Nephron progenitor cell (in vitro differentiated cells): Measurements from ENCODE around the gene LBP.

Source experiments
- DNase-seq: peaks from one replicate; pipeline ENCODE4 v3.0.0; 2021
- H3K27ac Mint-ChIP-seq: 2 replicates; pipeline ENCODE4 v1.8.0; 2021; ENCODE audit warnings: mild to moderate bottlenecking, moderate library complexity, mixed read lengths
- H3K27me3 Mint-ChIP-seq: 2 replicates; pipeline ENCODE4 v1.8.0; 2021; ENCODE audit warnings: mild to moderate bottlenecking, low read depth, mixed read lengths; ENCODE audit not compliant: poor library complexity
- H3K36me3 Mint-ChIP-seq: 2 replicates; pipeline ENCODE4 v1.8.0; 2021; ENCODE audit warnings: low read depth, mixed read lengths
- H3K4me1 Mint-ChIP-seq: 2 replicates; pipeline ENCODE4 v1.8.0; 2021; ENCODE audit warnings: mixed read lengths
- H3K4me3 Mint-ChIP-seq: 2 replicates; pipeline ENCODE4 v1.8.0; 2021; ENCODE audit warnings: mild to moderate bottlenecking, moderate library complexity, mixed read lengths
- H3K9me3 Mint-ChIP-seq: 2 replicates; pipeline ENCODE4 v1.8.0; 2021; ENCODE audit warnings: mild to moderate bottlenecking, moderate library complexity, mixed read lengths
- TF ChIP-seq, protein P1 (sequence below): fragments of 200-600 bp; sonication (generic); IDR thresholded peaks from 2 replicates; pipeline ENCODE4 v1.5.0; 2021; ENCODE audit warnings: antibody characterized with exemption

LBP gene

DNA sequence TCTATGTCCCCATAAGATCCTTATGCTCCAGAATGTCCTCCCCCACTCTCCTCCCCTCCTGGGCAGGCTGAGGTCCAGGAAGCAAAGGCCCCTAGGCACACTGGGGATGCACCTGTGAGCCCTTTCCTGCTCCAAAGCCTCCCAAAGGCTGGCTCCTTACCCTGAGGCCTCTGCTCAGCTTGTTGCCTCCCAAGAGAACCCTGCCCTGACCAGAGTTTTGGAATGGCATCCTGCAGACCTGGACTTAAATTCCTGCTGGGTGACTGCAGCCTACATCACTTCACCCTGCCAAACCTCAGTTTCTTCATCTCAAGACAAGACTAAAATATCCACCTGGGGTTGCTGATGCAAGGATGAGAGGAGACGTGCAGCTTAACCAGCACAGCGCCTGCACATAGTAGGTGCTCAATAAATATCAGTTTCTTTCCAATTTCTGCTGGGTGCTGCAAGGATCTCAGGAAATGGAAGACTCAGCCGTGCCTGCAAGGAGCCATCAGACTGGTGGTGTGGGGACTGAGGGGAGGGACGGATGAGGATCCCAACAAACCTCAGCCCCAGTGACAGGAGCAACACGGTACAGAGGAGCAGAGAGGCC lies 2.1 kb upstream of the LBP start:
- H3K9me3 Mint-ChIP-seq = no peaks in the 10 kb centered on the region
- peaks cover 9% of the 10 kb centered on the region for H3K27me3 Mint-ChIP-seq
- H3K27ac Mint-ChIP-seq = no peak overlapping the region
- no peak overlapping the region for H3K4me3 Mint-ChIP-seq
- no peak for DNase-seq
- peaks cover 32% of the 10 kb centered on the region for H3K4me1 Mint-ChIP-seq
- H3K36me3 Mint-ChIP-seq = no peaks in the 10 kb centered on the region
- TF ChIP-seq, protein P1, sequence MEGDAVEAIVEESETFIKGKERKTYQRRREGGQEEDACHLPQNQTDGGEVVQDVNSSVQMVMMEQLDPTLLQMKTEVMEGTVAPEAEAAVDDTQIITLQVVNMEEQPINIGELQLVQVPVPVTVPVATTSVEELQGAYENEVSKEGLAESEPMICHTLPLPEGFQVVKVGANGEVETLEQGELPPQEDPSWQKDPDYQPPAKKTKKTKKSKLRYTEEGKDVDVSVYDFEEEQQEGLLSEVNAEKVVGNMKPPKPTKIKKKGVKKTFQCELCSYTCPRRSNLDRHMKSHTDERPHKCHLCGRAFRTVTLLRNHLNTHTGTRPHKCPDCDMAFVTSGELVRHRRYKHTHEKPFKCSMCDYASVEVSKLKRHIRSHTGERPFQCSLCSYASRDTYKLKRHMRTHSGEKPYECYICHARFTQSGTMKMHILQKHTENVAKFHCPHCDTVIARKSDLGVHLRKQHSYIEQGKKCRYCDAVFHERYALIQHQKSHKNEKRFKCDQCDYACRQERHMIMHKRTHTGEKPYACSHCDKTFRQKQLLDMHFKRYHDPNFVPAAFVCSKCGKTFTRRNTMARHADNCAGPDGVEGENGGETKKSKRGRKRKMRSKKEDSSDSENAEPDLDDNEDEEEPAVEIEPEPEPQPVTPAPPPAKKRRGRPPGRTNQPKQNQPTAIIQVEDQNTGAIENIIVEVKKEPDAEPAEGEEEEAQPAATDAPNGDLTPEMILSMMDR = no peak

DNA sequence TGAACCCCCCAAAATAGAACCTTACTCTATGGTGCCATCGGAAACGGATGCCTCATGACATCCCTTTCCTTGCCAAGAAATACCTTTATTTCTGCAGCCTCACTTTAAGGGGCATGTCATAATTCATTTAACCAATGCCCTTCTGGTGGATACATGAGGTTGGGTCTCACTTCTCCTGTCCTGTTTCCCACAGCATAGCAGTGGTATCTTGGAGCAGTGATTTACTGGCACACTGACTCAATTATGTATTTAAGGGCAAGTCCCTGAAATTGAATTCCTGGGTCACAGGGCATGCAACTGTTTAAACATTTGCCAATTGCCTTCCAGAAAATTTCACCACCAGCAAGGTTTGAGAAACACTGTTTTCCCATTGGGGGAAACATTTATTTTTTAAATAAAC lies 639 bp upstream of the LBP start:
- TF ChIP-seq, protein P1 = no peak
- no peak overlapping the region for H3K4me3 Mint-ChIP-seq
- peaks cover 32% of the 10 kb centered on the region for H3K4me1 Mint-ChIP-seq
- peaks cover 13% of the 10 kb centered on the region for H3K27me3 Mint-ChIP-seq
- no peaks in the 10 kb centered on the region for H3K9me3 Mint-ChIP-seq
- DNase-seq = no peak
- H3K36me3 Mint-ChIP-seq = no peaks in the 10 kb centered on the region
- no peak overlapping the region for H3K27ac Mint-ChIP-seq

DNA sequence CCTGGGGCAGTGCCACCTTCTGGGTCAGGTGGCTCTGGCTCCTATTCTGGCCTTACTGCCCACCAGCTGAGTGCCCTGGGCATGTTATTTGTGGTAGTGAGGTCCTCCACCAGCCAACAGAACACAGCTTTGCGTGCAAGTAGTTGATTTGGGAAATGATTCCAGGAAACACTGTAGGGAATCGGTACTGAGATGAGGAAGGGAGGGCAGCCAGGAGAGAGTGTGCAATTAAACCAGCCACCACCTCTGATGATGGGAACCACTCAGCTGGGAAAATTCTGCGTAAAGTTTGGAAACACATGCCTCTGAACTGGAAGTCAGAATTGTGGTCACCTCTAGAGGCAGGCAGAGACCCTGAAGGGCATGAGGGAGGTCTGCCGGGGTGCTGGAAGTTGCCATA lies 459 bp downstream of the LBP start:
- H3K4me3 Mint-ChIP-seq = no peak overlapping the region
- peaks cover 10% of the 10 kb centered on the region for H3K27me3 Mint-ChIP-seq
- no peak for DNase-seq
- H3K36me3 Mint-ChIP-seq = no peaks in the 10 kb centered on the region
- no peak overlapping the region for H3K27ac Mint-ChIP-seq
- no peaks in the 10 kb centered on the region for H3K9me3 Mint-ChIP-seq
- peaks cover 35% of the 10 kb centered on the region for H3K4me1 Mint-ChIP-seq
- TF ChIP-seq, protein P1 = no peak

DNA sequence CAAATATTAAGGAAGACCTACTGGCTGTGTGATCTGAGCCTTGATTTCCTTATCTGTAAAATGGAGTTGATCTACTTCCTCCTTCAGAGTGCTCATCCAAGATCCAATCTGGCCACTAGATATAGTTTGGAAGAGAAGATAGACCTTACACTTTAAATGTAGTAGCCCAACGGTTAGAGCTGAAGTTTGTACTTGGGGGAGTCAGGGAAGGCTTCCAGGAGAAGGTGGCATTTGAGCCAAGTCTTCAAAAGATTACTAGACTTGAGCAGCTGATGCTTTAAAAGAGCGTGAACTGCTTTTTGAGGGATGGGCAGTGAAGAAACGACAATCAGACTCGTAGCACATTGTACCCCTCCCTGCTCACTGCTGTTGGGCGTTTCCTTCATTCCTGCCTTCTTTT lies 3.6 kb downstream of the LBP start:
- DNase-seq = no peak
- peaks cover 13% of the 10 kb centered on the region for H3K27me3 Mint-ChIP-seq
- no peak overlapping the region for H3K4me3 Mint-ChIP-seq
- H3K36me3 Mint-ChIP-seq = no peaks in the 10 kb centered on the region
- H3K9me3 Mint-ChIP-seq = no peaks in the 10 kb centered on the region
- H3K4me1 Mint-ChIP-seq = peaks cover 16% of the 10 kb centered on the region
- H3K27ac Mint-ChIP-seq = no peak overlapping the region
- TF ChIP-seq, protein P1 = no peak

DNA sequence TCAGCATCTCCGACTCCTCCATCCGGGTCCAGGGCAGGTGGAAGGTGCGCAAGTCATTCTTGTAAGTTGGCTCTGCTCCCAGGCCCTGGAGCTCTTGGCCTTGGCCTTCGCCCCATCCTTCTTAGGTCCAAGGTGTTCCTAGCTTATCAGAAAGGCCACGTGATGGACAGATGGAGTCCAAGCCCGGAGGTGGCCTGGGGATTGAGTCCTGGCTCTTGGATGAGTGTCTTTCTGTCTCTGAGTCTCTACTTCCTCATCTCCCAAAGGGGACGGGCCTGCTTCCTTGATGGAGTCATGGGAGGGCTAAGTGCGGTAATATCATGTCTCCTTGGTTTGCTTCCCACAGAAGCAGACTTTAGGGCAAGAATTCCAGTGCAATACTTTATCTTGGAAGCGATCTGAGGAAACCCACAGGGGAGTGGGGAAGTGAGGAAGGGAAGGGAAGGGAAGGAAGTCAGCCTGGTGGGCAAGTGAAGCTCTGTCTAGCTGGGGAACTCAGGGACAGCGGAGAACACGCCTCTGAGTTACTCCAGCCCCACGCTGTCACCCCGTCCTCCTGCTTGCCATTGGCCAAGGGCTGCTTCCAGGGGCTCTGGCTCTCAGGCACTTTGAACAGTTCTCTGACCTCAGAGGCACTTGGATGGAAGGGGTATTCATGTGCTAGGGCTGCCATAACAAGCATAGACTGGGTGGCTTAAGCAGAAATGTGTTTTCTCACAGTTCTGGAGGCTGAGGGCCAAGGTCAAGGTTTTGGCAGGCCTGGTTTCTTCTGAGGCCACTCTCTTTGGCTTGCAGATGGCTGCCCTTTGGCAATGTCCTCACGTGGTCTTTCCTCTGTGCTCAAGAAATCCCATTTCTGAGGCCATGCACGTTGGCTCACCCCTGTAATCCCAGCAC lies 4.8 kb downstream of the LBP start:
- DNase-seq = no peak
- Mint-ChIP-seq H3K27me3 (peaks cover 18% of the 10 kb centered on the region), H3K9me3 (no peaks in the 10 kb centered on the region), H3K27ac (no peak overlapping the region), H3K4me3 (no peak overlapping the region), H3K36me3 (no peaks in the 10 kb centered on the region), H3K4me1 (peaks cover 16% of the 10 kb centered on the region)
- TF ChIP-seq, protein P1 = no peak
